Measurements from ENCODE around the gene THRSP.
"Not testable (repeated sequence)": the region's sequence is repeated elsewhere in the genome, so short reads cannot be mapped to it uniquely, and the experiment has no call there.

THRSP gene

GRCh38 chr11:78034623-78035022 is 29.0 kb upstream of the THRSP start:
- H3K4me1 Mint-ChIP-seq = peaks cover 2% of the 10 kb centered on the region
- H3K4me3 Mint-ChIP-seq = no peak overlapping the region
- H3K36me3 Mint-ChIP-seq = no peaks in the 10 kb centered on the region
- no peaks in the 10 kb centered on the region for H3K27me3 Mint-ChIP-seq
- no peaks in the 10 kb centered on the region for H3K9me3 Mint-ChIP-seq
- no peak overlapping the region for H3K27ac Mint-ChIP-seq

- Mint-ChIP-seq H3K27ac (no peak overlapping the region), H3K4me1 (peaks cover 11% of the 10 kb centered on the region), H3K9me3 (no peaks in the 10 kb centered on the region), H3K4me3 (no peak overlapping the region), H3K36me3 (no peaks in the 10 kb centered on the region), H3K27me3 (no peaks in the 10 kb centered on the region)
Observed at GRCh38 chr11:78036313-78036712, 27.3 kb upstream of the THRSP start.

- Mint-ChIP-seq H3K4me1 (peaks cover 11% of the 10 kb centered on the region), H3K4me3 (no peak overlapping the region), H3K27ac (no peak overlapping the region), H3K9me3 (no peaks in the 10 kb centered on the region), H3K27me3 (no peaks in the 10 kb centered on the region), H3K36me3 (no peaks in the 10 kb centered on the region)
Observed at GRCh38 chr11:78037056-78037455, 26.6 kb upstream of the THRSP start.

GRCh38 chr11:78037825-78038620 is 25.6 kb upstream of the THRSP start:
- Mint-ChIP-seq H3K4me1 (peaks cover 11% of the 10 kb centered on the region), H3K27ac (no peak overlapping the region), H3K4me3 (no peak overlapping the region), H3K9me3 (no peaks in the 10 kb centered on the region), H3K36me3 (no peaks in the 10 kb centered on the region), H3K27me3 (no peaks in the 10 kb centered on the region)

- H3K4me3 Mint-ChIP-seq = no peak overlapping the region
- H3K27me3 Mint-ChIP-seq = no peaks in the 10 kb centered on the region
- no peaks in the 10 kb centered on the region for H3K36me3 Mint-ChIP-seq
- H3K9me3 Mint-ChIP-seq = no peaks in the 10 kb centered on the region
- H3K27ac Mint-ChIP-seq = no peak overlapping the region
- H3K4me1 Mint-ChIP-seq = peaks cover 11% of the 10 kb centered on the region
Observed at GRCh38 chr11:78038697-78039313, 24.9 kb upstream of the THRSP start.

GRCh38 chr11:78039391-78039918 is 24.2 kb upstream of the THRSP start:
- Mint-ChIP-seq H3K4me3 (no peak overlapping the region), H3K4me1 (peaks cover 11% of the 10 kb centered on the region), H3K27me3 (no peaks in the 10 kb centered on the region), H3K36me3 (no peaks in the 10 kb centered on the region), H3K27ac (peak overlapping the region; percentile 81), H3K9me3 (no peaks in the 10 kb centered on the region)

- Mint-ChIP-seq H3K9me3 (no peaks in the 10 kb centered on the region), H3K27me3 (no peaks in the 10 kb centered on the region), H3K27ac (peak overlapping the region; percentile 81), H3K4me1 (peaks cover 11% of the 10 kb centered on the region), H3K36me3 (no peaks in the 10 kb centered on the region), H3K4me3 (no peak overlapping the region)
Observed at GRCh38 chr11:78039919-78040671, 23.6 kb upstream of the THRSP start.

GRCh38 chr11:78040691-78041379 is 22.8 kb upstream of the THRSP start:
- H3K4me3 Mint-ChIP-seq = no peak overlapping the region
- no peaks in the 10 kb centered on the region for H3K9me3 Mint-ChIP-seq
- no peaks in the 10 kb centered on the region for H3K36me3 Mint-ChIP-seq
- H3K27ac Mint-ChIP-seq = no peak overlapping the region
- no peaks in the 10 kb centered on the region for H3K27me3 Mint-ChIP-seq
- peaks cover 16% of the 10 kb centered on the region for H3K4me1 Mint-ChIP-seq

- H3K4me3 Mint-ChIP-seq, H3K27ac Mint-ChIP-seq, H3K36me3 Mint-ChIP-seq, H3K27me3 Mint-ChIP-seq, H3K9me3 Mint-ChIP-seq: not testable (repeated sequence)
- peaks cover 21% of the 10 kb centered on the region for H3K4me1 Mint-ChIP-seq
Observed at GRCh38 chr11:78041380-78041719, 22.3 kb upstream of the THRSP start.

- no peaks in the 10 kb centered on the region for H3K9me3 Mint-ChIP-seq
- no peaks in the 10 kb centered on the region for H3K36me3 Mint-ChIP-seq
- H3K27me3 Mint-ChIP-seq = no peaks in the 10 kb centered on the region
- H3K4me3 Mint-ChIP-seq = no peak overlapping the region
- no peak overlapping the region for H3K27ac Mint-ChIP-seq
- H3K4me1 Mint-ChIP-seq = peaks cover 22% of the 10 kb centered on the region
Observed at GRCh38 chr11:78041843-78042440, 21.7 kb upstream of the THRSP start.

- Mint-ChIP-seq H3K27me3 (no peaks in the 10 kb centered on the region), H3K4me3 (no peak overlapping the region), H3K36me3 (no peaks in the 10 kb centered on the region), H3K4me1 (peaks cover 19% of the 10 kb centered on the region), H3K9me3 (no peaks in the 10 kb centered on the region), H3K27ac (no peak overlapping the region)
Observed at GRCh38 chr11:78044706-78045105, 19.0 kb upstream of the THRSP start.

GRCh38 chr11:78045851-78046485 is 17.7 kb upstream of the THRSP start:
- H3K27ac Mint-ChIP-seq = no peak overlapping the region
- H3K4me3 Mint-ChIP-seq = peak overlapping the region; percentile 62
- no peaks in the 10 kb centered on the region for H3K27me3 Mint-ChIP-seq
- no peaks in the 10 kb centered on the region for H3K9me3 Mint-ChIP-seq
- no peaks in the 10 kb centered on the region for H3K36me3 Mint-ChIP-seq
- peaks cover 11% of the 10 kb centered on the region for H3K4me1 Mint-ChIP-seq

GRCh38 chr11:78046486-78046854 is 17.2 kb upstream of the THRSP start:
- H3K4me1 Mint-ChIP-seq = peaks cover 11% of the 10 kb centered on the region
- H3K9me3 Mint-ChIP-seq = no peaks in the 10 kb centered on the region
- H3K4me3 Mint-ChIP-seq = no peak overlapping the region
- no peak overlapping the region for H3K27ac Mint-ChIP-seq
- no peaks in the 10 kb centered on the region for H3K36me3 Mint-ChIP-seq
- no peaks in the 10 kb centered on the region for H3K27me3 Mint-ChIP-seq

GRCh38 chr11:78048561-78048960 is 15.1 kb upstream of the THRSP start:
- peaks cover 11% of the 10 kb centered on the region for H3K4me1 Mint-ChIP-seq
- no peak overlapping the region for H3K4me3 Mint-ChIP-seq
- no peaks in the 10 kb centered on the region for H3K36me3 Mint-ChIP-seq
- H3K27ac Mint-ChIP-seq = no peak overlapping the region
- no peaks in the 10 kb centered on the region for H3K9me3 Mint-ChIP-seq
- no peaks in the 10 kb centered on the region for H3K27me3 Mint-ChIP-seq

- no peak overlapping the region for H3K4me3 Mint-ChIP-seq
Observed at GRCh38 chr11:78049348-78049747, 14.3 kb upstream of the THRSP start.

More at GRCh38 chr11:78049348-78049747, 14.3 kb upstream of the THRSP start:
- Mint-ChIP-seq H3K4me1 (peaks cover 11% of the 10 kb centered on the region), H3K9me3 (no peaks in the 10 kb centered on the region), H3K27ac (no peak overlapping the region), H3K36me3 (no peaks in the 10 kb centered on the region), H3K27me3 (no peaks in the 10 kb centered on the region)
